Smooth muscle cell of the coronary artery (primary cell): ENCODE measurements around the gene PRPF31. TPM values are rescaled to one million over a fixed set of nuclear protein-coding genes. Genes with fewer than 3 reads are reported as not detected.

Experiments used
- total RNA-seq: library from RNA; depleted of rRNA; stranded (reverse); fragments of >200 nt; gene quantifications from 2 replicates; pipeline ENCODE4 v1.2.3, GENCODE V29; 2014; ENCODE audit warnings: low replicate concordance

The PRPF31 gene, protein sequence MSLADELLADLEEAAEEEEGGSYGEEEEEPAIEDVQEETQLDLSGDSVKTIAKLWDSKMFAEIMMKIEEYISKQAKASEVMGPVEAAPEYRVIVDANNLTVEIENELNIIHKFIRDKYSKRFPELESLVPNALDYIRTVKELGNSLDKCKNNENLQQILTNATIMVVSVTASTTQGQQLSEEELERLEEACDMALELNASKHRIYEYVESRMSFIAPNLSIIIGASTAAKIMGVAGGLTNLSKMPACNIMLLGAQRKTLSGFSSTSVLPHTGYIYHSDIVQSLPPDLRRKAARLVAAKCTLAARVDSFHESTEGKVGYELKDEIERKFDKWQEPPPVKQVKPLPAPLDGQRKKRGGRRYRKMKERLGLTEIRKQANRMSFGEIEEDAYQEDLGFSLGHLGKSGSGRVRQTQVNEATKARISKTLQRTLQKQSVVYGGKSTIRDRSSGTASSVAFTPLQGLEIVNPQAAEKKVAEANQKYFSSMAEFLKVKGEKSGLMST
- total RNA-seq = 62.4 and 62.5 TPM in 2 replicates

DNA sequence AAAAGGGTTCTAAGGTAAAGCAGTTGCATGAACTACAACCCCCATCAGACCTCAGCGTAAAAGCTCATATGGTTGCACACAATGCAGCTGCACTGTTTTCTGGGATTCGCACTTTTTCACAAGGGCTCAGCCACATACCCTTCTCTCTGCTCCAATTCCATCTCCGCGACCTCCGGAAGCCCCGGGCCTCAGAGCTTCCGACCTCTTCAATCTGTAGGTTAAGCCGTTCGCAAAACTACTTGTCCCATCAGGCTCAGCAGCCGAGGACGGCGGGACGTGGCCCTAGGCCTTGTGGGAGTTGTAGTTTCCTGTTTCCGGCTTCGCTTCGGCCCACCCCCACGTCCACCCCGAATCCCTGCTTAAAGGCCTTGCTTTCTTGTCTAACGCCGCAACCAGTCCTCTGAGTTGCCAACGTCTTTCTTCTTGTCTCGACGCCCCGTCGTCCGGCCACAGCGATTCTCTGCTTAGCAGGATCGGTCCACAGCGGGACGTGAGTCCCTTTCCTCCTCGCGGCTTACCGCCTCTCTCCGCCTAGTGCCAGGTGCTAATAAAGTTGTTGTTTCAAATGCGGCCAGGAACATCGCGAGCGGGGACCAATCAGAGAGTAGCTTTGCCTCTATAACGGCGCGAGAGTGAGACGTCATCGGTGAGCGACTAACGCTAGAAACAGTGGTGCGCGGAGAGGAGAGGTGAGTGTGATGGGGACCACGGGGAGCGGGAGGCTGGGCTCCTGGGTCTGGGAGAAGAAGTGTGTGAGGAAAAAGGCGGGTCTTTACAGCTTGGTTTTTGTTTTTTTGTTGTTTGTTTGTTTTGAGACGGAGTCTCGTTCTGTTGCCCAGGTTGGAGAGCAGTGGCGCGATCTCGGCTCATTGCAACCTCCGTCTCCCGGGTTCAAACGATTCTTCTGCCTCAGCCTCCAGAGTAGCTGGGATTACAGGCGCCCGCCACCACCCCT lies at the start of gene PRPF31, which contains the start of gene TFPT:
Gene PRPF31 (plus strand): TSS at position 646 of the 955 bp plus-strand sequence. CDS start 2,525 bp downstream, outside the sequence.
Gene TFPT (minus strand): TSS at position 549 of the 955 bp plus-strand sequence. CDS start 388 bp downstream, at position 161.

DNA sequence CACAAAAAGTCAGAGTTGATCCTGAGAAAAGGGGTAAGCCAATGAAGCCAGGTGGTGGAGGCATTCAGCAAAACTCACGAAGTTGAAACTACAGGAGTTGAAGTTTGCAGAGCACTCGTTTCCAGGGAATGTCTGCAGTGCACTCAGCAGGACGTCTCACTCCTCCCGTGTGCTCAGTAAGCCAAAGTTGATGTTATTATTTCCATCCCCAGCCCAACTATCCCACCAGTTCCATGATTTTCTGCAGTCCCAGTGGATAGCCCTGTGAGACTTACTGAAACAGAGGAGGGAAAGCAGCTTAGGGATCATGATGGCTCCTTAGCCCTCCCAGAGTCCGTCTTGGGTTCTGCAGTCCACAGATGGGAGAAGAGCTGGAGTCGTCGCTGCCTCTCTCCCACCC lies 34.5 kb upstream of the PRPF31 start, which contains the start of gene TARM1:
Gene TARM1 (minus strand): TSS at position 334 of the 400 bp plus-strand sequence. CDS start 25 bp downstream, at position 309.

GRCh38 chr19:54100561-54100960 lies 15.0 kb upstream of the PRPF31 start, which contains the start of gene OSCAR:
OSCAR (minus strand) TSS chr19:54100803; CDS start chr19:54100792, 11 bp downstream.

GRCh38 chr19:54102421-54103169 lies 13.0 kb upstream of the PRPF31 start, which contains the start of gene NDUFA3:
NDUFA3 (plus strand) TSS chr19:54102855; CDS start chr19:54102879, 24 bp downstream.

GRCh38 chr19:54137699-54138488 lies 22.3 kb downstream of the PRPF31 start, which contains the start of gene CNOT3:
CNOT3 (plus strand) TSS chr19:54137762; CDS start chr19:54142979, 5,217 bp downstream.

GRCh38 chr19:54159352-54160181 lies 44.0 kb downstream of the PRPF31 start, which contains the start of gene LENG1:
LENG1 (minus strand) TSS chr19:54159721; CDS start chr19:54159695, 26 bp downstream.

DNA sequence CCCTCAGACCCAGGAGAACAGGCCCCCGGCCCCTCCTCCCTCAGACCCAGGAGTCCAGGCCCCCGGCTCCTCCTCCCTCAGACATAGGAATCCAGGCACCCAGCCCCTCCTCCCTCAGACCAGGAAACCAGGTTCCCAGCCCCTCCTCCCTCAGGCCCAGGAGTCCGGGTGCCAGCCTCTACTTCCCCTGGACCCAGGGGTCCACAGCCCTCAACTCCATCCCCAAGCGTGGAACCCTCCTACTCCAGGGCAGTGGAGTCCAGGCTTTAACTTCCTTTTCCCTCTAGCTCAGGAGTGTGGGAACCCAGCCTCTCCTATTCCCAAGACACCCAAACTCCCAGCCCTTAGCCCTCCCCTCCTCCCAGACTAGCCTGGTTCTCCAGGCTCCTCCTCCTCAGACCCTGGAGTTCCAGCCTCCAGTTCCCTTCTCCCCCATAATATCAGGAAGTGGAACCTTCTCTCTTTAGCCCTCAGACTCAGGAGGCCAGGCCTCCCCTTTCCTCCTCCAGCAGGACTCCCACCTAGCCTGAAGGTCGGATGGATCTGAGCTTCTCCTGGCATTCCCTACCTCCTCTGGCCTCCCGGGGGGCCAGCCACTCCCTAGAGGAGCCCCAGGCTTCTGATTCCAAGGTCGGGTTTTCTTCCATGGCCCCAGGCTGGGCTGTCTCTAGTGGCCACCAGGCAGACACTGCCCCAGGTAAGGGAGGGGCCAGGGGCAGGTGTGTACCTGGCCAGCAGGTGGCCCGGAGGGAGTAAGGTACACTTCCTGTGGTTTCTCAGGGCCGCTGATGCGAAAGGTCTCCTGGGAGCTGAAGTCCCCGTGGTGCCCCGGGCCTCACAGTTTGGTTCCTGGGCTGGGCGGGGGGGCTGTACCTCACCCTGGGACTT lies 57.2 kb downstream of the PRPF31 start, which contains the start of gene TMC4:
Gene TMC4 (minus strand): TSS at position 690 of the 888 bp plus-strand sequence. CDS start 43 bp downstream, at position 647.

Other genes with a start within 250 kb of the PRPF31 start
- 1.2 and 10.9 TPM in 2 replicates for gene MYADM, start 247.9 kb upstream of the PRPF31 start, total RNA-seq
- 0.23 TPM in 1 of 2 replicates, not detected in the other for gene PRKCG, start 233.6 kb upstream of the PRPF31 start, total RNA-seq
- 0.47 and 2.0 TPM in 2 replicates for gene CACNG7, start 206.5 kb upstream of the PRPF31 start, total RNA-seq
- gene CACNG8, start 152.8 kb upstream of the PRPF31 start, total RNA-seq = 0.23 and 3.0 TPM in 2 replicates
- gene CACNG6, start 124.1 kb upstream of the PRPF31 start, total RNA-seq = 0.12 and 6.3 TPM in 2 replicates
- gene VSTM1, start 51.9 kb upstream of the PRPF31 start, total RNA-seq = not detected in 2 replicates
- gene TARM1, start 34.4 kb upstream of the PRPF31 start, total RNA-seq = not detected in 2 replicates
- gene OSCAR, start 15.0 kb upstream of the PRPF31 start, total RNA-seq = 0.12 and 1.2 TPM in 2 replicates
- 19.7 and 24.4 TPM in 2 replicates for gene NDUFA3, start 12.9 kb upstream of the PRPF31 start, total RNA-seq
- 14.4 and 28.5 TPM in 2 replicates for gene TFPT, start 97 bp upstream of the PRPF31 start, total RNA-seq
- gene CNOT3, start 22.0 kb downstream of the PRPF31 start, total RNA-seq = 9.1 and 10.5 TPM in 2 replicates
- 2.3 and 6.5 TPM in 2 replicates for gene LENG1, start 44.0 kb downstream of the PRPF31 start, total RNA-seq
- gene TMC4, start 57.4 kb downstream of the PRPF31 start, total RNA-seq = 0.15 TPM in 1 of 2 replicates, not detected in the other
- 7.8 and 27.6 TPM in 2 replicates for gene MBOAT7, start 73.8 kb downstream of the PRPF31 start, total RNA-seq
- gene TSEN34, start 75.6 kb downstream of the PRPF31 start, total RNA-seq = 14.4 and 56.0 TPM in 2 replicates
- gene RPS9, start 85.1 kb downstream of the PRPF31 start, total RNA-seq = 975 and 2,995 TPM in 2 replicates
- gene LILRB3, start 107.3 kb downstream of the PRPF31 start, total RNA-seq = not detected in 2 replicates
- not detected in 2 replicates for gene LILRA6, start 127.0 kb downstream of the PRPF31 start, total RNA-seq
- gene LILRB5, start 141.5 kb downstream of the PRPF31 start, total RNA-seq = not detected in 2 replicates
- not detected in 2 replicates for gene LILRB2, start 165.4 kb downstream of the PRPF31 start, total RNA-seq
- gene LILRA5, start 197.4 kb downstream of the PRPF31 start, total RNA-seq = not detected in 2 replicates
- gene LILRA4, start 223.4 kb downstream of the PRPF31 start, total RNA-seq = not detected in 2 replicates
- not detected in 2 replicates for gene LAIR1, start 249.2 kb downstream of the PRPF31 start, total RNA-seq